Neural cell (in vitro differentiated cells): ENCODE results near the gene CASP1.

Source experiments
- MXI1 ChIP-seq: fragments of 450-650 bp; conservative IDR thresholded peaks from 2 replicates; pipeline ENCODE4 v1.6.1; 2014; ENCODE audit warnings: antibody characterized with exemption, mild to moderate bottlenecking; ENCODE audit not compliant: poor library complexity, severe bottlenecking
- POLR2AphosphoS5 ChIP-seq: IDR thresholded peaks from 2 replicates; pipeline ENCODE4 v1.6.1; 2012
- RAD21 ChIP-seq: fragments of 450-650 bp; conservative IDR thresholded peaks from 2 replicates; pipeline ENCODE4 v1.6.1; 2014; ENCODE audit warnings: antibody characterized with exemption, mild to moderate bottlenecking, moderate library complexity
- SMC3 ChIP-seq: fragments of 450-650 bp; conservative IDR thresholded peaks from 2 replicates; pipeline ENCODE4 v1.6.1; 2014; ENCODE audit warnings: antibody characterized with exemption, mild to moderate bottlenecking, moderate library complexity; ENCODE audit not compliant: poor library complexity
- TF ChIP-seq, protein P1 (sequence below): fragments of 450-650 bp; IDR thresholded peaks from 2 replicates; pipeline ENCODE4 v1.5.1; 2014; ENCODE audit warnings: antibody characterized with exemption, mild to moderate bottlenecking, moderate library complexity; ENCODE audit not compliant: poor library complexity, severe bottlenecking

- no peak for TF ChIP-seq POLR2AphosphoS5
- TF ChIP-seq RAD21: no peak
- TF ChIP-seq, protein P1, sequence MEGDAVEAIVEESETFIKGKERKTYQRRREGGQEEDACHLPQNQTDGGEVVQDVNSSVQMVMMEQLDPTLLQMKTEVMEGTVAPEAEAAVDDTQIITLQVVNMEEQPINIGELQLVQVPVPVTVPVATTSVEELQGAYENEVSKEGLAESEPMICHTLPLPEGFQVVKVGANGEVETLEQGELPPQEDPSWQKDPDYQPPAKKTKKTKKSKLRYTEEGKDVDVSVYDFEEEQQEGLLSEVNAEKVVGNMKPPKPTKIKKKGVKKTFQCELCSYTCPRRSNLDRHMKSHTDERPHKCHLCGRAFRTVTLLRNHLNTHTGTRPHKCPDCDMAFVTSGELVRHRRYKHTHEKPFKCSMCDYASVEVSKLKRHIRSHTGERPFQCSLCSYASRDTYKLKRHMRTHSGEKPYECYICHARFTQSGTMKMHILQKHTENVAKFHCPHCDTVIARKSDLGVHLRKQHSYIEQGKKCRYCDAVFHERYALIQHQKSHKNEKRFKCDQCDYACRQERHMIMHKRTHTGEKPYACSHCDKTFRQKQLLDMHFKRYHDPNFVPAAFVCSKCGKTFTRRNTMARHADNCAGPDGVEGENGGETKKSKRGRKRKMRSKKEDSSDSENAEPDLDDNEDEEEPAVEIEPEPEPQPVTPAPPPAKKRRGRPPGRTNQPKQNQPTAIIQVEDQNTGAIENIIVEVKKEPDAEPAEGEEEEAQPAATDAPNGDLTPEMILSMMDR: no peak
- TF ChIP-seq SMC3: no peak
- no peak for TF ChIP-seq MXI1
Observed at GRCh38 chr11:104992781-104993180, 42.2 kb downstream of the CASP1 start.
